ENCODE data around the gene UBE2N.
"Not testable (repeated sequence)": the region's sequence is repeated elsewhere in the genome, so short reads cannot be mapped to it uniquely, and the experiment has no call there.

UBE2N gene

DNA sequence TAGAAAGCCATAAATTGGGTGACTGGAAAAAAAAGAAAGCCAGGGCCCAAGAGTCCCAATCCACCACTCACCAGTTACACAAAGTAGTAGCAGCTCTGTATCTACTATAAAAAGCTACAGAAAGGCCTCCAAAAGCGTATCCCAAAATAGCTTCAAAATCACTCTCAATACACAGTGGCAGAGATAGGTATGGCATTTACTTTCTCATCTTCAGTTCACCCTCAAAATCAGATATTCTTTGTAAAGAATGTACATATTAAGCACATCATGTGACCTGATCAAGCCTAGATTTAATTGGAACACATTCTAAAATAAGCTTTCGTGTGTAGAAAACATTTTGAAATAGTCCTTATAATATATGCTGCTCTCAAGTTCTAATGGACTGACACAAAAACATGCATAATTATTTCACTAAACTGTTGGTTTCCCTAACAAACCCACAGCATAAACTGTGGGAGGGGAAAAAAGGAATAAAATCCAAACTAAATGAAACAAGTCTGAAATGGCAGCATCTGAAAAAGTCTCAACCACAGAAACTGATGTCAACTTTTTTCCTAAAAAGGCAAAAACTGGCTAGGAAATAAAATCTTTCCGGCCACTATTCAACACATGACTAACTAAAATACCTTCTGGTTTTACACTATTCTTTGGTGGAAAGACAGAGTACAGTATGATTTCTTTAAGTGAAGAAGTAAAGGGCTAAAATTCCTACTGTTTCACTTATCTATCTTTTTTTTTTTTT lies 25.9 kb downstream of the UBE2N start:
- peaks cover 40% of the 10 kb centered on the region for H3K79me2 ChIP-seq
- H3K27me3 ChIP-seq (ENCODE audit: control insufficient read depth, insufficient read depth, low read length), result no peaks in the 10 kb centered on the region
- H2AFZ ChIP-seq, result no peak overlapping the region
- no peaks in the 10 kb centered on the region for H3K36me3 ChIP-seq (ENCODE audit: control insufficient read depth, insufficient read depth, low read length)
- H3K4me3 ChIP-seq (ENCODE audit: low read depth, low read length), result no peak overlapping the region
- no peak overlapping the region for H3K9ac ChIP-seq
- H3K27ac ChIP-seq, result no peak overlapping the region
- H3K9me3 ChIP-seq (ENCODE audit: control insufficient read depth, low read length), result no peaks in the 10 kb centered on the region
- TF ChIP-seq, protein P1, sequence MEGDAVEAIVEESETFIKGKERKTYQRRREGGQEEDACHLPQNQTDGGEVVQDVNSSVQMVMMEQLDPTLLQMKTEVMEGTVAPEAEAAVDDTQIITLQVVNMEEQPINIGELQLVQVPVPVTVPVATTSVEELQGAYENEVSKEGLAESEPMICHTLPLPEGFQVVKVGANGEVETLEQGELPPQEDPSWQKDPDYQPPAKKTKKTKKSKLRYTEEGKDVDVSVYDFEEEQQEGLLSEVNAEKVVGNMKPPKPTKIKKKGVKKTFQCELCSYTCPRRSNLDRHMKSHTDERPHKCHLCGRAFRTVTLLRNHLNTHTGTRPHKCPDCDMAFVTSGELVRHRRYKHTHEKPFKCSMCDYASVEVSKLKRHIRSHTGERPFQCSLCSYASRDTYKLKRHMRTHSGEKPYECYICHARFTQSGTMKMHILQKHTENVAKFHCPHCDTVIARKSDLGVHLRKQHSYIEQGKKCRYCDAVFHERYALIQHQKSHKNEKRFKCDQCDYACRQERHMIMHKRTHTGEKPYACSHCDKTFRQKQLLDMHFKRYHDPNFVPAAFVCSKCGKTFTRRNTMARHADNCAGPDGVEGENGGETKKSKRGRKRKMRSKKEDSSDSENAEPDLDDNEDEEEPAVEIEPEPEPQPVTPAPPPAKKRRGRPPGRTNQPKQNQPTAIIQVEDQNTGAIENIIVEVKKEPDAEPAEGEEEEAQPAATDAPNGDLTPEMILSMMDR (IDR thresholded peaks at IDR 0.05), result no peak
- H3K4me2 ChIP-seq (ENCODE audit: low read length), result no peak overlapping the region
- H3K4me1 ChIP-seq, result peaks cover 2% of the 10 kb centered on the region

DNA sequence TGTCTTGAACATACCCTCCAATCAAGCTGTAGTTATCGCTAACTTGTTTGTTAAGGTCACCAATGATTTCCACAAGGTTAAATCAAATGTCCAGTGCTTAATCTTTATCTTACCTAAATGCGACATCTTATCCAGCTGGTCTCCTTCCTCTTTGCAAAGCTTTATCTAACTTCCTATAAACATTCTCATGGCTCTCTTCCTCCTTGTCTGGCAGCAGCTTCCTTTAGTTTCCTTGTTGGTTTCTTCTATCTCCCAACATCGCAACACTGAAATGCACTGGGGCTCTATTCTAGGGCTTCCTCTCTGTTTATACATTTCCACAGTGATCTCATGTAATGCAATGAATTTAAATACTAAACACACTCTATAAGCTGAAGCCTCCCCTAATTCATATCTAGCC lies 28.7 kb downstream of the UBE2N start:
- Histone ChIP-seq H3K4me2 (ENCODE audit: low read length) (no peak overlapping the region), H3K27me3 (ENCODE audit: control insufficient read depth, insufficient read depth, low read length) (no peaks in the 10 kb centered on the region), H3K9ac (no peak overlapping the region), H3K9me3 (ENCODE audit: control insufficient read depth, low read length) (no peaks in the 10 kb centered on the region), H3K4me3 (ENCODE audit: low read depth, low read length) (no peak overlapping the region), H3K27ac (no peak overlapping the region), H3K79me2 (peaks cover 34% of the 10 kb centered on the region), H3K36me3 (ENCODE audit: control insufficient read depth, insufficient read depth, low read length) (no peaks in the 10 kb centered on the region), H3K4me1 (peaks cover 2% of the 10 kb centered on the region), H2AFZ (no peak overlapping the region)
- TF ChIP-seq, protein P1 (IDR thresholded peaks at IDR 0.05), result no peak

DNA sequence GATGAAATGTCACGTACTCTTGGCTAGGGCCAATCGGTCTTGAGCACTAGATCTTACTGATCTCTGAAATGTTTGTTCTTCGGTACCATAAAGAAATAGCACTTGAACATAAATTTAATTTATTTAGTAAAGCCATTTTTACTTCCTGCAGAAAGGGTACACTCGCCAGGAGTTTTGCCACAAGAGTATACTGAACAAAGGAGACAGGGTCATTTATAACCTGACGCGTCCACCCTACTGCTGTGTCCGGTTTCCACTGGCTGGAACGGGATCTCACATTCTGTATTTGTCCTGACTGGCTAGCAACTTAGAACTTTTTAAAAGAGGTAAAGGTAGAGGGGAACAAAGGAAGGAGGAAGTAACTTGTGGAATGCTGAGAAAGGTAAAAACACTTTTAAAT lies 29.4 kb downstream of the UBE2N start:
- not testable (repeated sequence) for H3K4me3 ChIP-seq (ENCODE audit: low read depth, low read length); H3K27ac ChIP-seq; H3K9me3 ChIP-seq (ENCODE audit: control insufficient read depth, low read length)

DNA sequence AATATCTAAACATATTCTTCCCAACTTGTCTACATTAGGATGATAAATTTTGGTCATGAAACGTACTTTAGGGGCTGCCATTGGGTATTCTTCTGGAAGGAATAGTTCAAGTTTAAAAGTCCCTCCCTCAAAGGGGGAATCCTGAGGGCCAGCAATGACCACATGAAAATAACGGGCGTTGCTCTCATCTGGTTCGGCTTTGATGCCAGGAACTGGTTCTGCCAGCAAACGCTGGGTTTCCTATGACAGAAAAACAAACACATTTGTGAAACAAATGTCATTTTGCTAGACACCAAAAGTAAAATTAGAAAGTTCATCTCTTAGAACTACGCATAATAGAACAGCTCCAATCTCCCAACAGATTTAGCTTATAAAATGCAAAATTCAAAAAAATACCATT lies 30.7 kb downstream of the UBE2N start:
- not testable (repeated sequence) for H3K27ac ChIP-seq

More for the DNA sequence above, 29.4 kb downstream of the UBE2N start:
- not testable (repeated sequence) for H3K4me2 ChIP-seq (ENCODE audit: low read length); H2AFZ ChIP-seq; H3K36me3 ChIP-seq (ENCODE audit: control insufficient read depth, insufficient read depth, low read length); H3K9ac ChIP-seq; H3K4me1 ChIP-seq; H3K27me3 ChIP-seq (ENCODE audit: control insufficient read depth, insufficient read depth, low read length)
- H3K79me2 ChIP-seq, result peaks cover 30% of the 10 kb centered on the region

DNA sequence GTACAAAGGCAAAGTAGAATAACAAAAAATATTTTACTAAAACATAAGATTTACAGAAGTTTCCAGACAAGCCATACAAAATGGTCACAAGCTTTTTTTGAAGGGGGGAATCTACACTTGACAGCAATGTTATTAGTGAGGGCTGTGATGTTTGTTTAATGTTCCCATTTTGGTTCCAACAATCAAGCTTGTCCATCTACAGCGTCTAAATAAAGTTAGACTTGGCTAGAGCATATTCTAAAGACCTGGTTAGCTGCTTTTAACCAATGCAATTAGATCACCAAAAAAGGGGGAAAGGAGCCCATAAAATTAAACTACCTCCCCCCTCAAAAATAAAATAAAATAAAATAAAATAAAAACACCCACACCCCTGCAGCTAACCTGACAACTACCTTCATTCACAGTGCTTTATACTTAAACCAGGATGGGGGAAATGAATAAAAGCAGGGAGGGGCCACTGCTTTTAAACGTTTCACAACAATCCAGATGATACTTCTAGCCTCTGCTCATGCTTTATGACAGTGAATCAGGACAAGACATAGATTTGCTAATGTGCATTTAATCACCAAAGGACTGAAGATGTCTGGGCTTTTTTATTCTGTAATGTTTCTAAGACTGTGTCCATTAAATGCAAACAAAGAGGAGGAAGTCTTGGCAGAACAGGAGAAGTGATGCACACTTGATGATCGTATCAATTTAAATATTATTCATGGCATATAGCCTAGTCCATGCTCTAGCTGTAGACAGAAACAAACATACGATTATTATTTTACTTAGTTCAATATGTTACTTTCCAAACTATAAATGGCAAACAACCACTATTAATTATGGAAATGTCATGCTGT lies 32.2 kb downstream of the UBE2N start:
- not testable (repeated sequence) for H2AFZ ChIP-seq; H3K36me3 ChIP-seq (ENCODE audit: control insufficient read depth, insufficient read depth, low read length); H3K4me2 ChIP-seq (ENCODE audit: low read length); H3K9ac ChIP-seq; H3K27ac ChIP-seq; H3K27me3 ChIP-seq (ENCODE audit: control insufficient read depth, insufficient read depth, low read length); H3K4me1 ChIP-seq; H3K4me3 ChIP-seq (ENCODE audit: low read depth, low read length); H3K9me3 ChIP-seq (ENCODE audit: control insufficient read depth, low read length)
- peaks cover 13% of the 10 kb centered on the region for H3K79me2 ChIP-seq

More for the DNA sequence above, 30.7 kb downstream of the UBE2N start:
- not testable (repeated sequence) for H3K9me3 ChIP-seq (ENCODE audit: control insufficient read depth, low read length); H3K9ac ChIP-seq; H3K4me2 ChIP-seq (ENCODE audit: low read length); H3K4me1 ChIP-seq; H3K4me3 ChIP-seq (ENCODE audit: low read depth, low read length); H3K27me3 ChIP-seq (ENCODE audit: control insufficient read depth, insufficient read depth, low read length); H2AFZ ChIP-seq; H3K36me3 ChIP-seq (ENCODE audit: control insufficient read depth, insufficient read depth, low read length)
- peaks cover 18% of the 10 kb centered on the region for H3K79me2 ChIP-seq

DNA sequence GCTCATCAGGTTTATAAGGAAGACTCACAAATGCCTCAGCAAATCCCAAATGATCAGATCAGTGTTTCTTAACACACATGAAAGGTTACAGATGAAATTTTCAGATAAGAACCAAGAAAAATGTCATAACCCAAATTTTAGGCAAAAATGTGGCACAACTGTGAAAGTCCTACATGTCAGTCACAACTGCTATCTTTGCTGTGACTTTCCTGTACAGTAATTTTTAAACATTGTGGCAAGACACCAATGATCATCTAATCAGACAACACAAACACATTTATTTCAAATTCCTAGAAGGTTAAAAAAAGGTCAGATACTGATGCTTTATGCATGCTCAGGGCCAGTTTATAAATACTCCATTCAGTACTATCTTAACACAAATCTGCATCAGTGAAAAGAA lies 32.9 kb downstream of the UBE2N start:
- Histone ChIP-seq H3K27ac (no peak overlapping the region), H3K79me2 (peaks cover 8% of the 10 kb centered on the region), H3K36me3 (ENCODE audit: control insufficient read depth, insufficient read depth, low read length) (no peaks in the 10 kb centered on the region), H2AFZ (no peak overlapping the region), H3K4me3 (ENCODE audit: low read depth, low read length) (no peak overlapping the region), H3K9me3 (ENCODE audit: control insufficient read depth, low read length) (no peaks in the 10 kb centered on the region), H3K4me2 (ENCODE audit: low read length) (no peak overlapping the region), H3K4me1 (peaks cover 9% of the 10 kb centered on the region), H3K27me3 (ENCODE audit: control insufficient read depth, insufficient read depth, low read length) (no peaks in the 10 kb centered on the region), H3K9ac (no peak overlapping the region)
- TF ChIP-seq, protein P1 (IDR thresholded peaks at IDR 0.05), result no peak
